HepG2 (cell line): Measurements from ENCODE around the gene CKB. TPM values are rescaled to one million over a fixed set of nuclear protein-coding genes. Genes with fewer than 3 reads are reported as not detected.
A peak's percentile ranks its signal among the peaks of the same experiment; 100 is the strongest.

ENCODE experiments used
- ARNT2 ChIP-seq: sonication (generic); formaldehyde crosslinking; IDR thresholded peaks from 2 replicates; pipeline ENCODE4 v1.8.0; 2022; ENCODE audit warnings: mild to moderate bottlenecking, low read depth, missing genetic modification reagents, moderate library complexity
- CBX5 ChIP-seq: sonication (generic); formaldehyde crosslinking; IDR thresholded peaks from 2 replicates; pipeline ENCODE4 v1.4.0; 2020; ENCODE audit warnings: missing genetic modification reagents, borderline replicate concordance
- CCAR2 ChIP-seq: fragments of 200-400 bp; formaldehyde crosslinking; optimal IDR thresholded peaks from 2 replicates; pipeline ENCODE3; 2018; ENCODE audit warnings: low read depth, mild to moderate bottlenecking, low read length, moderate library complexity
- FOXK2 ChIP-seq: fragments of 450-650 bp; IDR thresholded peaks from 2 replicates; pipeline ENCODE4 v1.6.1; 2016
- GPN1 ChIP-seq: sonication (generic); formaldehyde crosslinking; IDR thresholded peaks from 2 replicates; pipeline ENCODE4 v1.5.1; 2020; ENCODE audit warnings: missing genetic modification reagents, borderline replicate concordance
- HOXA5 ChIP-seq: sonication (generic); formaldehyde crosslinking; IDR thresholded peaks from 2 replicates; pipeline ENCODE4 v1.4.0; 2020; ENCODE audit warnings: missing genetic modification reagents
- MTA3 ChIP-seq: sonication (generic); formaldehyde crosslinking; IDR thresholded peaks from 2 replicates; pipeline ENCODE4 v1.4.0; 2020; ENCODE audit warnings: missing genetic modification reagents
- MTF1 ChIP-seq: sonication (generic); formaldehyde crosslinking; IDR thresholded peaks from 2 replicates; pipeline ENCODE4 v1.5.0; 2020; ENCODE audit warnings: missing genetic modification reagents
- PHF5A ChIP-seq: IDR thresholded peaks from one replicate; pipeline ENCODE4 v1.6.1; 2018; ENCODE audit warnings: low read depth, missing genetic modification reagents; ENCODE audit not compliant: unreplicated experiment
- RXRB ChIP-seq: IDR thresholded peaks from 2 replicates; pipeline ENCODE4 v1.6.1; 2016; ENCODE audit warnings: borderline replicate concordance, missing genetic modification reagents, missing compliant biosample characterization
- SMAD9 ChIP-seq: sonication (generic); formaldehyde crosslinking; IDR thresholded peaks from 2 replicates; pipeline ENCODE4 v1.5.1; 2020; ENCODE audit warnings: mild to moderate bottlenecking, missing genetic modification reagents
- SRSF4 ChIP-seq: fragments of 200-400 bp; formaldehyde crosslinking; IDR thresholded peaks from one replicate; pipeline ENCODE4 v1.6.1; 2018; ENCODE audit warnings: mild to moderate bottlenecking, low read depth, low read length, moderate library complexity; ENCODE audit not compliant: poor library complexity, severe bottlenecking
- SRY ChIP-seq: sonication (generic); formaldehyde crosslinking; IDR thresholded peaks from 2 replicates; pipeline ENCODE4 v1.8.0; 2022; ENCODE audit warnings: mild to moderate bottlenecking, missing genetic modification reagents
- THYN1 ChIP-seq: sonication (generic); formaldehyde crosslinking; IDR thresholded peaks from 2 replicates; pipeline ENCODE4 v1.8.1; 2023; ENCODE audit warnings: low read depth, mild to moderate bottlenecking, moderate library complexity, missing genetic modification reagents, borderline replicate concordance
- WIZ ChIP-seq: sonication (generic); formaldehyde crosslinking; IDR thresholded peaks from 2 replicates; pipeline ENCODE4 v1.5.1; 2020; ENCODE audit warnings: mild to moderate bottlenecking, missing genetic modification reagents
- ZBTB7B ChIP-seq: sonication (generic); formaldehyde crosslinking; IDR thresholded peaks from 2 replicates; pipeline ENCODE4 v1.4.0; 2020; ENCODE audit warnings: missing genetic modification reagents
- ZNF230 ChIP-seq: sonication (generic); formaldehyde crosslinking; IDR thresholded peaks from 2 replicates; pipeline ENCODE4 v1.4.0; 2020; ENCODE audit warnings: mild to moderate bottlenecking, missing genetic modification reagents
- ZNF432 ChIP-seq: sonication (generic); formaldehyde crosslinking; IDR thresholded peaks from 2 replicates; pipeline ENCODE4 v1.5.0; 2020; ENCODE audit warnings: missing genetic modification reagents, mild to moderate bottlenecking, borderline replicate concordance
- ZNF557 ChIP-seq: sonication (generic); formaldehyde crosslinking; IDR thresholded peaks from 2 replicates; pipeline ENCODE4 v1.4.0; 2020; ENCODE audit warnings: missing genetic modification reagents
- ZNF619 ChIP-seq: sonication (generic); formaldehyde crosslinking; IDR thresholded peaks from 2 replicates; pipeline ENCODE4 v1.4.0; 2020; ENCODE audit warnings: mild to moderate bottlenecking, missing genetic modification reagents
- ZNF678 ChIP-seq: sonication (generic); formaldehyde crosslinking; IDR thresholded peaks from 2 replicates; pipeline ENCODE4 v1.4.0; 2020; ENCODE audit warnings: mild to moderate bottlenecking, missing genetic modification reagents
- ZNF720 ChIP-seq: sonication (generic); formaldehyde crosslinking; IDR thresholded peaks from 2 replicates; pipeline ENCODE4 v1.4.0; 2020; ENCODE audit warnings: missing genetic modification reagents
- ZNF781 ChIP-seq: sonication (generic); formaldehyde crosslinking; IDR thresholded peaks from 2 replicates; pipeline ENCODE4 v1.5.1; 2020; ENCODE audit warnings: borderline replicate concordance, mild to moderate bottlenecking, missing genetic modification reagents; ENCODE audit errors: not compliant biosample characterization
- polyA plus RNA-seq, 8 experiments: library from polyadenylated mRNA; depleted of rRNA in 3 of 8; stranded (reverse) in 7 of 8; unstranded in 1 of 8; fragments of >200 nt; fragmentation: Illumina TruSeq in 4 of 8; extraction: Trizol in 4 of 8; gene quantifications; 2 replicates each; pipeline versions ENCODE4 v1.2.1 to v1.2.3, GENCODE V29; 2011 to 2016; ENCODE audit warnings: low read depth in 4 of 8, missing spikeins in 1 of 8, mixed read lengths in 1 of 8; ENCODE audit not compliant: insufficient read depth in 1 of 8
- total RNA-seq, 5 experiments: library from RNA; depleted of rRNA; stranded (reverse); fragments of >200 nt; fragmentation: Illumina TruSeq; extraction: Trizol; gene quantifications; 2 replicates each; pipeline ENCODE4 v1.2.3, GENCODE V29; 2016; ENCODE audit warnings: low read depth in 1 of 5
- TF ChIP-seq, protein P1 (sequence below): IDR thresholded peaks from 2 replicates; pipeline ENCODE4 v1.6.1; 2016; ENCODE audit warnings: low read depth, control low read depth
- TF ChIP-seq, protein P2 (sequence below): sonication (generic); formaldehyde crosslinking; IDR thresholded peaks from 2 replicates; pipeline ENCODE4 v1.5.0; 2020; ENCODE audit warnings: mild to moderate bottlenecking, missing genetic modification reagents, borderline replicate concordance
- TF ChIP-seq, protein P3 (sequence below): sonication (generic); formaldehyde crosslinking; IDR thresholded peaks from 2 replicates; pipeline ENCODE4 v1.8.1; 2023; ENCODE audit warnings: mild to moderate bottlenecking, missing genetic modification reagents

The CKB gene
- total and polyA plus RNA-seq, 2 of the 13 experiments (the other 11 are each of a cell fraction or from before 2014, with no cell fraction given) = 82.3 to 217 TPM

- TF ChIP-seq, protein P1, sequence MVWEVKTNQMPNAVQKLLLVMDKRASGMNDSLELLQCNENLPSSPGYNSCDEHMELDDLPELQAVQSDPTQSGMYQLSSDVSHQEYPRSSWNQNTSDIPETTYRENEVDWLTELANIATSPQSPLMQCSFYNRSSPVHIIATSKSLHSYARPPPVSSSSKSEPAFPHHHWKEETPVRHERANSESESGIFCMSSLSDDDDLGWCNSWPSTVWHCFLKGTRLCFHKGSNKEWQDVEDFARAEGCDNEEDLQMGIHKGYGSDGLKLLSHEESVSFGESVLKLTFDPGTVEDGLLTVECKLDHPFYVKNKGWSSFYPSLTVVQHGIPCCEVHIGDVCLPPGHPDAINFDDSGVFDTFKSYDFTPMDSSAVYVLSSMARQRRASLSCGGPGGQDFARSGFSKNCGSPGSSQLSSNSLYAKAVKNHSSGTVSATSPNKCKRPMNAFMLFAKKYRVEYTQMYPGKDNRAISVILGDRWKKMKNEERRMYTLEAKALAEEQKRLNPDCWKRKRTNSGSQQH (CRISPR knock-in tag) = no peak
- TF ChIP-seq ZBTB7B (CRISPR knock-in tag) (peak; percentile 85), RXRB (CRISPR knock-in tag) (peak; percentile 47; the same call in 1 of the 2 replicates), HOXA5 (CRISPR knock-in tag) (no peak), SRY (0 out of 2 replicates have a peak, but pooled peaks have one; percentile 21), THYN1 (no peak), ZNF432 (no peak), CCAR2 (no peak), FOXK2 (no peak), PHF5A (CRISPR knock-in tag) (peak; percentile 49), SMAD9 (CRISPR knock-in tag) (no peak), WIZ (CRISPR knock-in tag) (no peak), ZNF720 (CRISPR knock-in tag) (no peak), MTF1 (CRISPR knock-in tag) (no peak), CBX5 (peak; percentile 12; the same call in 1 of the 2 replicates), ZNF781 (CRISPR knock-in tag) (no peak), ZNF230 (CRISPR knock-in tag) (no peak), GPN1 (no peak), SRSF4 (no peak), ZNF678 (CRISPR knock-in tag) (no peak), MTA3 (no peak), ZNF619 (no peak), ZNF557 (no peak), ARNT2 (CRISPR knock-in tag) (no peak)
- TF ChIP-seq, protein P2, sequence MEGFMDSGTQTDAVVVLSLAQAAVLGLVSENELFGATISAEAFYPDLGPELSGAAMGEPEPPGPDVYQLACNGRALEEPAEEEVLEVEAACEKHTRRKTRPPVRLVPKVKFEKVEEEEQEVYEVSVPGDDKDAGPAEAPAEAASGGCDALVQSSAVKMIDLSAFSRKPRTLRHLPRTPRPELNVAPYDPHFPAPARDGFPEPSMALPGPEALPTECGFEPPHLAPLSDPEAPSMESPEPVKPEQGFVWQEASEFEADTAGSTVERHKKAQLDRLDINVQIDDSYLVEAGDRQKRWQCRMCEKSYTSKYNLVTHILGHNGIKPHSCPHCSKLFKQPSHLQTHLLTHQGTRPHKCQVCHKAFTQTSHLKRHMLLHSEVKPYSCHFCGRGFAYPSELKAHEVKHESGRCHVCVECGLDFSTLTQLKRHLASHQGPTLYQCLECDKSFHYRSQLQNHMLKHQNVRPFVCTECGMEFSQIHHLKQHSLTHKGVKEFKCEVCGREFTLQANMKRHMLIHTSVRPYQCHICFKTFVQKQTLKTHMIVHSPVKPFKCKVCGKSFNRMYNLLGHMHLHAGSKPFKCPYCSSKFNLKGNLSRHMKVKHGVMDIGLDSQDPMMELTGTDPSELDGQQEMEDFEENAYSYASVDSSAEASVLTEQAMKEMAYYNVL (CRISPR knock-in tag) = peak; percentile 39; the same call in 1 of the 2 replicates
- TF ChIP-seq, protein P3, sequence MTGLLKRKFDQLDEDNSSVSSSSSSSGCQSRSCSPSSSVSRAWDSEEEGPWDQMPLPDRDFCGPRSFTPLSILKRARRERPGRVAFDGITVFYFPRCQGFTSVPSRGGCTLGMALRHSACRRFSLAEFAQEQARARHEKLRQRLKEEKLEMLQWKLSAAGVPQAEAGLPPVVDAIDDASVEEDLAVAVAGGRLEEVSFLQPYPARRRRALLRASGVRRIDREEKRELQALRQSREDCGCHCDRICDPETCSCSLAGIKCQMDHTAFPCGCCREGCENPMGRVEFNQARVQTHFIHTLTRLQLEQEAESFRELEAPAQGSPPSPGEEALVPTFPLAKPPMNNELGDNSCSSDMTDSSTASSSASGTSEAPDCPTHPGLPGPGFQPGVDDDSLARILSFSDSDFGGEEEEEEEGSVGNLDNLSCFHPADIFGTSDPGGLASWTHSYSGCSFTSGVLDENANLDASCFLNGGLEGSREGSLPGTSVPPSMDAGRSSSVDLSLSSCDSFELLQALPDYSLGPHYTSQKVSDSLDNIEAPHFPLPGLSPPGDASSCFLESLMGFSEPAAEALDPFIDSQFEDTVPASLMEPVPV (CRISPR knock-in tag) = no peak
Measured at GRCh38 chr14:103549361-103550311, 27.0 kb upstream of the CKB start (continued).
